SHP77 treated with DMSO at 0.1 percent for 48 hours (cell line): ENCODE measurements around the gene VSTM1.
A peak's percentile ranks its signal among the peaks of the same experiment; 100 is the strongest.
"Not testable (repeated sequence)": the region's sequence is repeated elsewhere in the genome, so short reads cannot be mapped to it uniquely, and the experiment has no call there.

Source experiments
- DNase-seq: peaks from one replicate; lab custom pipeline; 2025; lab: John Stamatoyannopoulos, UW

Gene VSTM1

GRCh38 chr19:54063350-54064116, at the start of gene VSTM1:
Gene VSTM1 (minus strand): TSS chr19:54063897. CDS start chr19:54063777, 120 bp downstream.
- DNase-seq, result no peak

GRCh38 chr19:54109651-54110050, 46.0 kb upstream of the VSTM1 start:
- DNase-seq, result no peak

GRCh38 chr19:54108496-54108895, 44.8 kb upstream of the VSTM1 start:
- DNase-seq, result no peak

GRCh38 chr19:54107876-54108490, 44.3 kb upstream of the VSTM1 start:
- no peak for DNase-seq

- DNase-seq, result no peak
These were observed 43.0 kb upstream of the VSTM1 start for GRCh38 chr19:54106716-54107115.

GRCh38 chr19:54105796-54106195, 42.1 kb upstream of the VSTM1 start:
- DNase-seq, result no peak

GRCh38 chr19:54104998-54105715, 41.5 kb upstream of the VSTM1 start:
- no peak for DNase-seq

- DNase-seq, result peak; percentile 92
These were observed 38.9 kb upstream of the VSTM1 start, which contains the start of gene NDUFA3 for GRCh38 chr19:54102421-54103169. Gene NDUFA3 (plus strand): TSS chr19:54102855. CDS start chr19:54102879, 24 bp downstream.

- DNase-seq, result no peak
These were observed 36.9 kb upstream of the VSTM1 start, which contains the start of gene OSCAR for GRCh38 chr19:54100561-54100960. Gene OSCAR (minus strand): TSS chr19:54100803. CDS start chr19:54100792, 11 bp downstream.

GRCh38 chr19:54099903-54100255, 36.2 kb upstream of the VSTM1 start:
- not testable (repeated sequence) for DNase-seq

GRCh38 chr19:54099190-54099902, 35.6 kb upstream of the VSTM1 start:
- DNase-seq, result no peak

- DNase-seq, result no peak
These were observed 33.0 kb upstream of the VSTM1 start for GRCh38 chr19:54096617-54097106.

- DNase-seq, result not testable (repeated sequence)
These were observed 32.3 kb upstream of the VSTM1 start for GRCh38 chr19:54095859-54096616.

GRCh38 chr19:54095136-54095858, 31.6 kb upstream of the VSTM1 start:
- no peak for DNase-seq

- DNase-seq, result no peak
These were observed 30.8 kb upstream of the VSTM1 start for GRCh38 chr19:54094426-54095000.

GRCh38 chr19:54084410-54084809, 20.7 kb upstream of the VSTM1 start:
- no peak for DNase-seq

GRCh38 chr19:54081032-54081431, 17.3 kb upstream of the VSTM1 start, which contains the start of gene TARM1:
Gene TARM1 (minus strand): TSS chr19:54081365. CDS start chr19:54081340, 25 bp downstream.
- DNase-seq, result no peak

- DNase-seq, result no peak
These were observed 13.6 kb upstream of the VSTM1 start for GRCh38 chr19:54077334-54077733.

GRCh38 chr19:54074851-54075250, 11.2 kb upstream of the VSTM1 start:
- no peak for DNase-seq
